ENCODE results near the gene SYK. TPM values are rescaled to one million over a fixed set of nuclear protein-coding genes. Genes with fewer than 3 reads are reported as not detected.

The SYK gene
- total RNA-seq, 3 donors from 2014 or later: 0.48 to 3.8 (median 0.63) TPM

- Mint-ChIP-seq H3K27me3 (ENCODE audit: low read depth) (peaks cover 1% of the 10 kb centered on the region), H3K4me3 (no peak overlapping the region), H3K4me1 (ENCODE audit: low read depth) (no peaks in the 10 kb centered on the region), H3K9me3 (no peaks in the 10 kb centered on the region), H3K36me3 (ENCODE audit: insufficient read depth) (no peaks in the 10 kb centered on the region)
- ATAC-seq: peak in 1 of 2 donors; percentile 39
- no peak for DNase-seq
Observed at GRCh38 chr9:90915693-90916092, 114.1 kb downstream of the SYK start.

GRCh38 chr9:90916147-90916734 is 114.6 kb downstream of the SYK start:
- Mint-ChIP-seq H3K27me3 (ENCODE audit: low read depth) (peaks cover 1% of the 10 kb centered on the region), H3K36me3 (ENCODE audit: insufficient read depth) (no peaks in the 10 kb centered on the region), H3K9me3 (no peaks in the 10 kb centered on the region), H3K4me3 (no peak overlapping the region), H3K4me1 (ENCODE audit: low read depth) (no peaks in the 10 kb centered on the region)
- no peak for DNase-seq
- ATAC-seq: no peak

DNA sequence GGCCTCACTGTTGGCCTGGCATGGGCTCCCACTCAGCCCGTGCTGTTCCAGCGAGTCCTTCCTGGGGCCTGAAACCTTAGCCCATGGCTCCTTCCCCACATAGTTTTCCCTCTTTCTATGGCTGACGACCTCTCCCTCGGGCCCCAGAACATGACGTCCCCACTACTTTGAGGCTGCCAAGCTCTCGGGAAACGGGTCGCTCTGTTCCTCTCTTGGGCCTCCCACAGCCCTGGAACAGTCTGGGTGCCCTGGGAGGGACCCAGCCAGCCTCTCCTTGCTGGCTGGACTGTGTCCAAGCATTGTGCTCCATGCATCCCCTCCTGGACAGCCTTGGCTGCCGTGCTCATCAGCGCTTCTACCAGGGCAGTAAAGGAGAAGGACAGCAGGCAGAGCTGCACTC is 118.3 kb downstream of the SYK start:
- Mint-ChIP-seq H3K4me1 (ENCODE audit: low read depth) (no peaks in the 10 kb centered on the region), H3K4me3 (no peak overlapping the region), H3K9me3 (no peaks in the 10 kb centered on the region), H3K27me3 (ENCODE audit: low read depth) (peaks cover 10% of the 10 kb centered on the region), H3K36me3 (ENCODE audit: insufficient read depth) (no peaks in the 10 kb centered on the region)
- DNase-seq: no peak
- no peak for ATAC-seq

- peak in 1 of 2 donors; percentile 7 for ATAC-seq
- H3K27me3 Mint-ChIP-seq (ENCODE audit: low read depth): peaks cover 11% of the 10 kb centered on the region
- H3K9me3 Mint-ChIP-seq: no peaks in the 10 kb centered on the region
- H3K4me1 Mint-ChIP-seq (ENCODE audit: low read depth): no peaks in the 10 kb centered on the region
- DNase-seq: no peak
- no peaks in the 10 kb centered on the region for H3K36me3 Mint-ChIP-seq (ENCODE audit: insufficient read depth)
- no peak overlapping the region for H3K4me3 Mint-ChIP-seq
Observed at GRCh38 chr9:90921104-90921503, 119.5 kb downstream of the SYK start.

GRCh38 chr9:90921969-90922368 is 120.3 kb downstream of the SYK start:
- DNase-seq: no peak
- H3K27me3 Mint-ChIP-seq (ENCODE audit: low read depth): peaks cover 14% of the 10 kb centered on the region
- ATAC-seq: no peak
- H3K9me3 Mint-ChIP-seq: no peaks in the 10 kb centered on the region
- H3K4me3 Mint-ChIP-seq: no peak overlapping the region
- no peaks in the 10 kb centered on the region for H3K4me1 Mint-ChIP-seq (ENCODE audit: low read depth)
- no peaks in the 10 kb centered on the region for H3K36me3 Mint-ChIP-seq (ENCODE audit: insufficient read depth)

DNA sequence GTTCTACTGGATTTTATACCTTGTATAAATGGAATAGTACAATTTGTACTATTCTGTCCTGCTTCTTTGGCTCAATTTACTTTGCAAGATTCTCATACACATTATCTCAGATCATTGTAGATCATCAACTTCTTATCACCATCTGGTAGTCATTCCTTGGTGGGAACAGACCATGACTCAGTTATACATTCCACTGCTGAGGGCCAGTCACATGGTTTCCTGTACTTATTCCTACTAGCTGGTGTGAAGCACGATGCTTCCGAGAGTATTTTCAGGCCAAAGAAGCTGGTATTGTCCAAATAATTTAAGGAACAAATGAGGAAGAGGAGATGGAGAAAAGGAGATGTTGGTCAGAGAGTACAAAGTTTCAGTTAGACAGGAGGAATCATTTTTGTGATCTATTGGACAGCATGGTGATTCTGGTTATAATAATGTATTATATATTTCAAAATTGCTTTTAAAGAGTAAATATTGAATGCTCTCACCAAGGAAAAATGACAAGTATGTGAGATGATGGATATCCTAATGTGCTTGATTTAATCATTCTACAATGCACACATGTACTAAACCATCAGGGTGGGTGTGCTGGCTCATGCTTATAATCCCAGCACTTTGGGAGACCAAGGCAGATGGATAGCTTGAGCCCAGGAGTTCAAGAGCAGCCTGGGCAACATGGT is 124.1 kb downstream of the SYK start:
- Mint-ChIP-seq H3K4me1 (ENCODE audit: low read depth) (no peaks in the 10 kb centered on the region), H3K27me3 (ENCODE audit: low read depth) (peaks cover 26% of the 10 kb centered on the region), H3K4me3 (no peak overlapping the region), H3K9me3 (no peaks in the 10 kb centered on the region), H3K36me3 (ENCODE audit: insufficient read depth) (no peaks in the 10 kb centered on the region)
- no peak for DNase-seq
- no peak for ATAC-seq

GRCh38 chr9:90926936-90927335 is 125.3 kb downstream of the SYK start:
- Mint-ChIP-seq H3K4me1 (ENCODE audit: low read depth) (no peaks in the 10 kb centered on the region), H3K36me3 (ENCODE audit: insufficient read depth) (no peaks in the 10 kb centered on the region), H3K9me3 (no peaks in the 10 kb centered on the region), H3K27me3 (ENCODE audit: low read depth) (peaks cover 26% of the 10 kb centered on the region), H3K4me3 (no peak overlapping the region)
- no peak for ATAC-seq
- no peak for DNase-seq

DNA sequence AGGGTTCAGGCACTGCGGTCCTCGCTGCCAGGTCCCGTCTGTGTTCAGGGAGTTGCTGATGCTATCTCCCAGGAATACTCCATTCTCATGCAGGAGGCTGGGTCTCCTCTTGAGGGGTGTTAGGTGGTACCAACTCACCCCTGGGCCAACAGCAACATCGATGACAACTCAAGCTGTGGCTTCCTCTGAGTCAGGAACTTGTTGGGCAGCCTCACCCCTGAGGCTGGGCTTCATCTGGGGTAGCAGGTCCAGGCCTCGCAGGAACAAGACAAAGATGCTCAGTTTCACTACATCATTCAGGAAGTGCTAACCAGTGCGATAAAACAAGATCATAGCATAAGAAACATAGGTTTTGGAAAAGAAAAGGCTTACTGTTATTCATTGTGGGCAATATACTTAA is 125.9 kb downstream of the SYK start:
- no peak for ATAC-seq
- no peak for DNase-seq
- no peaks in the 10 kb centered on the region for H3K36me3 Mint-ChIP-seq (ENCODE audit: insufficient read depth)
- H3K27me3 Mint-ChIP-seq (ENCODE audit: low read depth): peaks cover 26% of the 10 kb centered on the region
- H3K9me3 Mint-ChIP-seq: no peaks in the 10 kb centered on the region
- no peaks in the 10 kb centered on the region for H3K4me1 Mint-ChIP-seq (ENCODE audit: low read depth)
- no peak overlapping the region for H3K4me3 Mint-ChIP-seq

DNA sequence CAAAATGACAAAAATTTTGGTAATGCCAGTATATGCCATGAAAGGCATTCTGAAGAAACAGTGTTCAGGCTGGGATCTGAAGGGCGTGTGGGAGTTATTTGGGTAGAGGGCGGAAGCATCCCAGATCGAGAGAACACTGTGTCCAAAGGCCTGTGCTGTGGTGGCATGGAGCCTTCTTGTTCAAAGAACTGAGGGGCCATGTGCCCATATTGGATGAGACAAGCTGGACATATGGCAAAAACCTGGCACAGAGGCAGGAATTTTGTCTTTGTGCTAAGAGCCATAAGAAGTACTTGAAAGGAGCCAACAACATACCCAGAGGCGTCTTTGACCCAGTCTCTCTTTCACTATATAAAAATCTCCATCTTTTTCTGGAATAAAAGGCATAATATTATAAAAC is 128.0 kb downstream of the SYK start:
- Mint-ChIP-seq H3K9me3 (no peaks in the 10 kb centered on the region), H3K27me3 (ENCODE audit: low read depth) (peaks cover 22% of the 10 kb centered on the region), H3K36me3 (ENCODE audit: insufficient read depth) (no peaks in the 10 kb centered on the region), H3K4me1 (ENCODE audit: low read depth) (no peaks in the 10 kb centered on the region), H3K4me3 (no peak overlapping the region)
- DNase-seq (no peak), ATAC-seq (no peak)

DNA sequence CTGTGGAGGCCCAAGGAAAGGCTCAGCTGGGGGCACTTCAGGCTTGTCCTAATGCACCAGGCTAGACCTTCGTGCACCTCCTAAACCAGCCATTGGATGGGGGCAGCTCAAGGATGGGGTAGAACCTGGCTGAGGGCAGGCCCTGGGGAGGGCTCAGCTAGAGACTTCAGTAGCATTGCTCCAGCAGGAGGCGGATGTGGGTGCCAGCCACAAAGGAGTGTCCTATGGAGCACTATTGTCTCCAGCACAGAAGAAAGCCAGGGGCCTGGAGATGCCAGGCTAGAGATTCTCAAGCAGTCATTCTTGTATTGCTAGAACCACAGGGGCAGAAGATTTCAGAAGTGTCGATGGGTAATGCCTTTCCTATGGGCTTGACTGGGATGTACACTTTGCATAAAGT is 131.8 kb downstream of the SYK start:
- H3K9me3 Mint-ChIP-seq: no peaks in the 10 kb centered on the region
- H3K4me1 Mint-ChIP-seq (ENCODE audit: low read depth): no peaks in the 10 kb centered on the region
- peaks cover 26% of the 10 kb centered on the region for H3K27me3 Mint-ChIP-seq (ENCODE audit: low read depth)
- no peak overlapping the region for H3K4me3 Mint-ChIP-seq
- DNase-seq: no peak
- no peak for ATAC-seq
- H3K36me3 Mint-ChIP-seq (ENCODE audit: insufficient read depth): no peaks in the 10 kb centered on the region

DNA sequence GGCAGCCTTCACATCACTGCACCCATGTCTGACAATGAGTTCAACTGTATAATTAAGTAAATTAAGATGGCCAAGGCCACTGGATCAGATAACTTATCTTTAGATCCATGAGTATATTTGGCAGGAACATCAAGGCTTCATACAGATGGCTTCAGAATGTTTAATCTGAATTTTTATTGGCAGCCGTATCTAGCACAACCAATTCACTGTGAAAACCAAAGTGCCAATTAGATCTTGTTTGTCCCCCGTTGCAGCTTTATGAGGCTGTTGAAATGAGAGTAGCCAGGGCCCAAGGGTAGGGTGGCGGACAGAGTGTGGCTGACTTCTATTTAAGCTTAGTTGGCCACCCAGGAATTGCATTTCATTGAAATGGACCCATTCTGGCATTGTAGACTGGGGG is 137.7 kb downstream of the SYK start:
- no peak for ATAC-seq
- Mint-ChIP-seq H3K4me3 (no peak overlapping the region), H3K4me1 (ENCODE audit: low read depth) (no peaks in the 10 kb centered on the region), H3K27me3 (ENCODE audit: low read depth) (peaks cover 15% of the 10 kb centered on the region), H3K36me3 (ENCODE audit: insufficient read depth) (no peaks in the 10 kb centered on the region), H3K9me3 (no peaks in the 10 kb centered on the region)
- no peak for DNase-seq

GRCh38 chr9:90940280-90940679 is 138.7 kb downstream of the SYK start:
- DNase-seq: no peak
- H3K9me3 Mint-ChIP-seq: no peaks in the 10 kb centered on the region
- no peak overlapping the region for H3K4me3 Mint-ChIP-seq
- no peak for ATAC-seq
- H3K36me3 Mint-ChIP-seq (ENCODE audit: insufficient read depth): no peaks in the 10 kb centered on the region
- H3K27me3 Mint-ChIP-seq (ENCODE audit: low read depth): peaks cover 13% of the 10 kb centered on the region
- no peaks in the 10 kb centered on the region for H3K4me1 Mint-ChIP-seq (ENCODE audit: low read depth)

DNA sequence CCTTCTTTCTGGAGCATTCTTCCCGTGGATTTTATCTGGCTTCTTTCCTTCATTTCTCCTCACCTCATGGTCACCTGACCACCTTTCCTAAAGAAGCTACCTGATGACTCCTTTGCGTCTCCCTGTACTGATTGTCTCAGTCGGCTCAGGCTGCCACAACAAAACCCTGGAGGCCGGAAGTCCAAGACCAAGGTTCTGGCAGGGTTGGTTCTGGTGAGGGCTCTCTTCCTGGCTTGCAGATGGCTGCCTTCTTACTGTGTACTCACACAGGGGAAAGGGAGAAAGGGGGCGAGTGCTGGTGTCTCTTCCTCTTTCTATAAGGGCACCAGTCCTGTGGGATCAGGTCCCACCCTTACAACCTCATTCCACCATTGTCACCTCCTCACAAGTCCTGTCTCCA is 140.0 kb downstream of the SYK start:
- Mint-ChIP-seq H3K9me3 (no peaks in the 10 kb centered on the region), H3K4me1 (ENCODE audit: low read depth) (no peaks in the 10 kb centered on the region), H3K4me3 (no peak overlapping the region), H3K27me3 (ENCODE audit: low read depth) (peaks cover 14% of the 10 kb centered on the region), H3K36me3 (ENCODE audit: insufficient read depth) (no peaks in the 10 kb centered on the region)
- ATAC-seq (no peak), DNase-seq (no peak)

DNA sequence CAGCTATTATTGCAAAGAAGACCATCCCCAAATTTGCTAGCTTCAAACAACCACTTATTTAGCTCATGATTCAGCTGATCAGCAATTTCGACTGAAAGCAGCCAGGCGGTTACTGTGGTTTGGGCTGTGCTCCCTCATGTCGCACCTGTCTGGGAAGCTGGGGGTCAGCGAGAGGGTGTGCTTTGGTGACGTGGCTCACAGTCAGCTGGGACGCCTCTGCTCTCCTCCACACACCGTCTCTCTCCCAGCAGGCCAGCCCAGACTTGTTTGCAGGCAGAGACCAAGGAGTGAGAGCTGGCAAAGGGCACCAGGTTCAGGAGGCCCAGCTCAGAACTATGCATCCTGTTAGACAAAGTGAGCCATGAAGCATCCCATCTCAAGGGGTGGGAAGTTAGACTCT is 140.9 kb downstream of the SYK start:
- H3K36me3 Mint-ChIP-seq (ENCODE audit: insufficient read depth): no peaks in the 10 kb centered on the region
- H3K4me3 Mint-ChIP-seq: no peak overlapping the region
- H3K4me1 Mint-ChIP-seq (ENCODE audit: low read depth): no peaks in the 10 kb centered on the region
- DNase-seq (no peak), ATAC-seq (peak in 1 of 2 donors; percentile 18)
- H3K27me3 Mint-ChIP-seq (ENCODE audit: low read depth): peaks cover 10% of the 10 kb centered on the region
- no peaks in the 10 kb centered on the region for H3K9me3 Mint-ChIP-seq

- no peak overlapping the region for H3K4me3 Mint-ChIP-seq
Observed at GRCh38 chr9:90943341-90943740, 141.7 kb downstream of the SYK start.

More at GRCh38 chr9:90943341-90943740, 141.7 kb downstream of the SYK start:
- no peaks in the 10 kb centered on the region for H3K4me1 Mint-ChIP-seq (ENCODE audit: low read depth)
- peaks cover 10% of the 10 kb centered on the region for H3K27me3 Mint-ChIP-seq (ENCODE audit: low read depth)
- no peaks in the 10 kb centered on the region for H3K36me3 Mint-ChIP-seq (ENCODE audit: insufficient read depth)
- ATAC-seq: peak; percentile 48 to 50
- H3K9me3 Mint-ChIP-seq: no peaks in the 10 kb centered on the region
- no peak for DNase-seq
